ENCODE data around the gene MRPL53. TPM values are rescaled to one million over a fixed set of nuclear protein-coding genes. Genes with fewer than 3 reads are reported as not detected.
A peak's percentile ranks its signal among the peaks of the same experiment; 100 is the strongest.
"Not testable (repeated sequence)": the region's sequence is repeated elsewhere in the genome, so short reads cannot be mapped to it uniquely, and the experiment has no call there.

Gene MRPL53
- total RNA-seq, 6 donors from 2014 or later: 19.9 to 87.1 (median 30.1) TPM

GRCh38 chr2:74486141-74486540, 13.7 kb upstream of the MRPL53 start:
- Histone ChIP-seq H3K4me1 (peaks cover 17 to 24% (median 18%) of the 10 kb centered on the region in 4 donors), H3K36me3 (peaks cover 8 to 52% (median 27%) of the 10 kb centered on the region in 4 donors), H3K4me3 (no peak overlapping the region), H3K27ac (no peak overlapping the region), H3K9me3 (no peaks in the 10 kb centered on the region), H3K27me3 (no peaks in the 10 kb centered on the region)
- TF ChIP-seq POLR2A (IDR thresholded peaks at IDR 0.05) (no peak), EP300 (IDR thresholded peaks at IDR 0.05) (no peak), CTCF (IDR thresholded peaks at IDR 0.05) (no peak), POLR2AphosphoS5 (IDR thresholded peaks at IDR 0.05) (no peak)
- 96 to 100% methylated on average over 2 of the region's 2 CpGs for WGBS, 2 donors
- DNase-seq (no peak), ATAC-seq (ENCODE audit: low FRiP score in 2 of 2) (no peak)

- not testable (repeated sequence) for H3K27me3 ChIP-seq; ATAC-seq (ENCODE audit: low FRiP score in 2 of 2); DNase-seq; H3K9me3 ChIP-seq
- peaks cover 0 to 47% (median 20%) of the 10 kb centered on the region in 4 donors for H3K36me3 ChIP-seq
- peak overlapping the region in 2 of 4 donors; percentile 90 to 93 for H3K27ac ChIP-seq
- 85 to 89% methylated on average over 19 of the region's 19 CpGs for WGBS, 2 donors
- peaks cover 22 to 34% (median 25%) of the 10 kb centered on the region in 4 donors for H3K4me1 ChIP-seq
- H3K4me3 ChIP-seq: peak overlapping the region; percentile 50 to 84 (median 72)
These were observed 11.2 kb upstream of the MRPL53 start for GRCh38 chr2:74483675-74484164.

GRCh38 chr2:74482801-74483674, 10.6 kb upstream of the MRPL53 start, which contains the start of the genes CCDC142 and TTC31:
CCDC142 (minus strand) TSS chr2:74482998; CDS start chr2:74482837, 161 bp downstream.
TTC31 (plus strand) TSS chr2:74483081; CDS start chr2:74483096, 15 bp downstream.
- Histone ChIP-seq H3K27me3 (no peaks in the 10 kb centered on the region), H3K4me3 (peak within 1 kb of the TSS; percentile 50 to 84 (median 72)), H3K9me3 (no peaks in the 10 kb centered on the region), H3K4me1 (peaks cover 22 to 34% (median 25%) of the 10 kb centered on the region in 4 donors), H3K27ac (peak within 1 kb of the TSS; percentile 82 to 93 (median 90)), H3K36me3 (peaks cover 0 to 49% (median 18%) of the 10 kb centered on the region in 4 donors)
- WGBS, 2 donors: 2% methylated on average over 26 to 34 of the region's 50 CpGs
- peak; percentile 86 to 95 for DNase-seq
- ATAC-seq (ENCODE audit: low FRiP score in 2 of 2): peak; percentile 99
- TF ChIP-seq POLR2A (IDR thresholded peaks at IDR 0.05): peak in 3 of 4 donors; percentile 22 to 68 (median 27)
- TF ChIP-seq EP300 (IDR thresholded peaks at IDR 0.05): no peak
- TF ChIP-seq POLR2AphosphoS5 (IDR thresholded peaks at IDR 0.05): peak; percentile 84 to 87
- TF ChIP-seq CTCF (IDR thresholded peaks at IDR 0.05): peak; percentile 77 to 94 (median 89)

- Histone ChIP-seq H3K4me3 (peak overlapping the region; percentile 50 to 84 (median 72)), H3K4me1 (peaks cover 24 to 40% (median 27%) of the 10 kb centered on the region in 4 donors), H3K36me3 (peaks cover 0 to 48% (median 18%) of the 10 kb centered on the region in 4 donors), H3K27me3 (no peaks in the 10 kb centered on the region), H3K9me3 (no peaks in the 10 kb centered on the region), H3K27ac (peak overlapping the region; percentile 82 to 93 (median 90))
- ATAC-seq (ENCODE audit: low FRiP score in 2 of 2) (peak; percentile 82 to 83), DNase-seq (peak; percentile 53 to 93)
- WGBS, 2 donors: 0 to 1% methylated on average over 2 to 55 of the region's 80 CpGs
- TF ChIP-seq EP300 (IDR thresholded peaks at IDR 0.05) (no peak), POLR2A (IDR thresholded peaks at IDR 0.05) (no peak), CTCF (IDR thresholded peaks at IDR 0.05) (no peak), POLR2AphosphoS5 (IDR thresholded peaks at IDR 0.05) (no peak)
These were observed 9.7 kb upstream of the MRPL53 start for GRCh38 chr2:74481961-74482800.
